ENCODE results near the gene STARD10. TPM values are rescaled to one million over a fixed set of nuclear protein-coding genes. Genes with fewer than 3 reads are reported as not detected.

Gene STARD10
- total RNA-seq, 2 experiments from 2014 or later: 10.5 to 12.9 TPM

DNA sequence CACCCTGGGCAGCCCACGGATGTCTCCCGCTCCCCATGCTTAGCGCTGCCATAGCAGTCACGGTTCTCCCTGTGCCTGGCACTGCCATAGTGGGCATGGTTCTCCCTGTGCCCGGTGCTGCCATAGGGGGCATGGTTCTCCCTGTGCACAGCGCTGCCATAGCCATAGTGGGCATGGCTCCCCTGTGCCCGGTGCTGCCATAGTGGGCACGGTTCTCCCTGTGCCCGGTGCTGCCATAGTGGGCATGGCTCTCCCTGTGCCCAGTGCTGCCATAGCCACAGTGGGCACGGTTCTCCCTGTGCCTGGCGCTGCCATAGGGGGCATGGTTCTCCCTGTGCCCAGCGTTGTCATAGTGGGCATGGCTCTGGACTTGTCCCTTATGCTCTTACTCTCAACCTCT lies 21.8 kb downstream of the STARD10 start:
- no peak for ATAC-seq (ENCODE audit: poor library complexity)
- Histone ChIP-seq H3K4me1 (ENCODE audit: insufficient read depth, low read length) (peaks cover 9% of the 10 kb centered on the region), H3K9me3 (ENCODE audit: control insufficient read depth in 1 of 2, insufficient read depth in 1 of 2, low read length in 2 of 2) (no peaks in the 10 kb centered on the region), H3K36me3 (ENCODE audit: insufficient read depth, low read length) (no peaks in the 10 kb centered on the region), H3K27ac (ENCODE audit: low read depth in 1 of 2, low read length in 2 of 2) (no peak overlapping the region), H3K4me3 (ENCODE audit: low read length) (no peak overlapping the region), H3K27me3 (ENCODE audit: control insufficient read depth in 1 of 2, insufficient read depth in 2 of 2, low read length in 2 of 2) (no peaks in the 10 kb centered on the region)
- TF ChIP-seq, protein P1, sequence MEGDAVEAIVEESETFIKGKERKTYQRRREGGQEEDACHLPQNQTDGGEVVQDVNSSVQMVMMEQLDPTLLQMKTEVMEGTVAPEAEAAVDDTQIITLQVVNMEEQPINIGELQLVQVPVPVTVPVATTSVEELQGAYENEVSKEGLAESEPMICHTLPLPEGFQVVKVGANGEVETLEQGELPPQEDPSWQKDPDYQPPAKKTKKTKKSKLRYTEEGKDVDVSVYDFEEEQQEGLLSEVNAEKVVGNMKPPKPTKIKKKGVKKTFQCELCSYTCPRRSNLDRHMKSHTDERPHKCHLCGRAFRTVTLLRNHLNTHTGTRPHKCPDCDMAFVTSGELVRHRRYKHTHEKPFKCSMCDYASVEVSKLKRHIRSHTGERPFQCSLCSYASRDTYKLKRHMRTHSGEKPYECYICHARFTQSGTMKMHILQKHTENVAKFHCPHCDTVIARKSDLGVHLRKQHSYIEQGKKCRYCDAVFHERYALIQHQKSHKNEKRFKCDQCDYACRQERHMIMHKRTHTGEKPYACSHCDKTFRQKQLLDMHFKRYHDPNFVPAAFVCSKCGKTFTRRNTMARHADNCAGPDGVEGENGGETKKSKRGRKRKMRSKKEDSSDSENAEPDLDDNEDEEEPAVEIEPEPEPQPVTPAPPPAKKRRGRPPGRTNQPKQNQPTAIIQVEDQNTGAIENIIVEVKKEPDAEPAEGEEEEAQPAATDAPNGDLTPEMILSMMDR (IDR thresholded peaks at IDR 0.05): no peak
- H3K4me3 Mint-ChIP-seq: no peak overlapping the region
- H3K9me3 Mint-ChIP-seq: no peaks in the 10 kb centered on the region
- no peaks in the 10 kb centered on the region for H3K27me3 Mint-ChIP-seq
- H3K4me1 Mint-ChIP-seq (ENCODE audit: low read depth): no peaks in the 10 kb centered on the region
- ChIA-PET CTCF (no interaction called here), POLR2A (no interaction called here)
- intact Hi-C loops (cut with DNase I, micrococcal nuclease): no loop called here
- H3K27ac Mint-ChIP-seq: no peak overlapping the region
- H3K36me3 Mint-ChIP-seq (ENCODE audit: low read depth): no peaks in the 10 kb centered on the region
- DNase-seq: no peak

DNA sequence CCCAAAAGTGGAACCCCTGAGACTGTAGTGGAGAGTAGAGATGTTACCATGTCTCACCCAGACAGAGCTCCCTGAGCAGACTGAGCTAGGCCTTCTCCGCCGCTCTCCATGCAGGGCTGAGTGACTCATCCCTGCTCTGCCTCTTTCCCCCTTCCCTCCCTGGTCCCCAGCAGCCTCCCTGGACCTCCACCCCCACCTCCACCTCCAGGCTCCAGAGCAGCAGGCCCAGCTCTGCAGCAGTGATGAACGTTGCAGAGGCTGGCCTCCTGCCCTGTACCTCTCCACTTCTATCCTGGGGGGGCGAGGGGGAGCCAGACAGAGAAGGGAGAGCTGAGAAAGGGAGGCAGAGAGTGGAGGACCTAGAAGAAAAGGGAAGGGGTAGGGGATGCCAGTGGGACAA lies 22.3 kb downstream of the STARD10 start:
- CTCF ChIA-PET: interaction anchor here (0.9 kb wide), 1 partner anchor 739 kb away, joined by 3 read pairs; no protein-coding TSS in a partner anchor
- Histone ChIP-seq H3K36me3 (ENCODE audit: insufficient read depth, low read length) (no peaks in the 10 kb centered on the region), H3K9me3 (ENCODE audit: control insufficient read depth in 1 of 2, insufficient read depth in 1 of 2, low read length in 2 of 2) (no peaks in the 10 kb centered on the region), H3K27me3 (ENCODE audit: control insufficient read depth in 1 of 2, insufficient read depth in 2 of 2, low read length in 2 of 2) (no peaks in the 10 kb centered on the region), H3K4me3 (ENCODE audit: low read length) (no peak overlapping the region), H3K4me1 (ENCODE audit: insufficient read depth, low read length) (peaks cover 3% of the 10 kb centered on the region), H3K27ac (ENCODE audit: low read depth in 1 of 2, low read length in 2 of 2) (no peak overlapping the region)
- DNase-seq (no peak), ATAC-seq (ENCODE audit: poor library complexity) (no peak)
- TF ChIP-seq, protein P1 (IDR thresholded peaks at IDR 0.05): no peak
- Mint-ChIP-seq H3K27me3 (no peaks in the 10 kb centered on the region), H3K4me3 (no peak overlapping the region), H3K27ac (no peak overlapping the region), H3K36me3 (ENCODE audit: low read depth) (no peaks in the 10 kb centered on the region), H3K4me1 (ENCODE audit: low read depth) (no peaks in the 10 kb centered on the region), H3K9me3 (no peaks in the 10 kb centered on the region)
- intact Hi-C loops (cut with DNase I, micrococcal nuclease): no loop called here
- POLR2A ChIA-PET: no interaction called here

DNA sequence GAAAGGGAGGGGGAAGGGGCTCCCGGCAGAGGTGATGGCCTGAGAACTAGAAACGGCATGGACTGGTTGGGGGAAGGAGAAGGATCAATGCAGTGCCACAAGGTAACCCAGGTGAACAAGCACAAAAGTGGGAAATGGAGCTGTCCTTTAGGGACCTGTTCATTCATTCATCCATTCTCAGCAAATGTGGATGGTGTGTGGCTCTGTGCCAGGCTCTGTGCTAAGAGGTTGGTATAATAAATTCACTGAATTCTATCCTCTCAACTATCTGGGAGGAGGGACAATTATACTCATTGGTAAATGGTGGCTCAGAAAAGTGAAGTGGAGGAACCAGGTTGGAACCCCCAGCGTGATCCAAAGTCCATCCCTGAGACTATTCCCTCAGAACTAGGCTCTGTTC lies 23.0 kb downstream of the STARD10 start:
- CTCF ChIA-PET: interaction anchor here (0.9 kb wide), 1 partner anchor 739 kb away, joined by 3 read pairs; no protein-coding TSS in a partner anchor
- ATAC-seq (ENCODE audit: poor library complexity): no peak

More for the DNA sequence above, 23.0 kb downstream of the STARD10 start:
- Mint-ChIP-seq H3K27ac (no peak overlapping the region), H3K27me3 (no peaks in the 10 kb centered on the region), H3K4me3 (no peak overlapping the region), H3K4me1 (ENCODE audit: low read depth) (no peaks in the 10 kb centered on the region), H3K36me3 (ENCODE audit: low read depth) (no peaks in the 10 kb centered on the region), H3K9me3 (no peaks in the 10 kb centered on the region)
- POLR2A ChIA-PET: no interaction called here
- intact Hi-C loops (cut with DNase I, micrococcal nuclease): no loop called here
- no peak overlapping the region for H3K27ac ChIP-seq (ENCODE audit: low read depth in 1 of 2, low read length in 2 of 2)
- no peaks in the 10 kb centered on the region for H3K9me3 ChIP-seq (ENCODE audit: control insufficient read depth in 1 of 2, insufficient read depth in 1 of 2, low read length in 2 of 2)
- no peak for DNase-seq
- no peak overlapping the region for H3K4me3 ChIP-seq (ENCODE audit: low read length)
- H3K27me3 ChIP-seq (ENCODE audit: control insufficient read depth in 1 of 2, insufficient read depth in 2 of 2, low read length in 2 of 2): no peaks in the 10 kb centered on the region
- TF ChIP-seq, protein P1 (IDR thresholded peaks at IDR 0.05): no peak
- no peaks in the 10 kb centered on the region for H3K36me3 ChIP-seq (ENCODE audit: insufficient read depth, low read length)
- no peaks in the 10 kb centered on the region for H3K4me1 ChIP-seq (ENCODE audit: insufficient read depth, low read length)

Data from CD4-positive, alpha-beta T cell (primary cell).